Measurements from ENCODE around the gene MRPL23.
A peak's percentile ranks its signal among the peaks of the same experiment; 100 is the strongest.

DNA sequence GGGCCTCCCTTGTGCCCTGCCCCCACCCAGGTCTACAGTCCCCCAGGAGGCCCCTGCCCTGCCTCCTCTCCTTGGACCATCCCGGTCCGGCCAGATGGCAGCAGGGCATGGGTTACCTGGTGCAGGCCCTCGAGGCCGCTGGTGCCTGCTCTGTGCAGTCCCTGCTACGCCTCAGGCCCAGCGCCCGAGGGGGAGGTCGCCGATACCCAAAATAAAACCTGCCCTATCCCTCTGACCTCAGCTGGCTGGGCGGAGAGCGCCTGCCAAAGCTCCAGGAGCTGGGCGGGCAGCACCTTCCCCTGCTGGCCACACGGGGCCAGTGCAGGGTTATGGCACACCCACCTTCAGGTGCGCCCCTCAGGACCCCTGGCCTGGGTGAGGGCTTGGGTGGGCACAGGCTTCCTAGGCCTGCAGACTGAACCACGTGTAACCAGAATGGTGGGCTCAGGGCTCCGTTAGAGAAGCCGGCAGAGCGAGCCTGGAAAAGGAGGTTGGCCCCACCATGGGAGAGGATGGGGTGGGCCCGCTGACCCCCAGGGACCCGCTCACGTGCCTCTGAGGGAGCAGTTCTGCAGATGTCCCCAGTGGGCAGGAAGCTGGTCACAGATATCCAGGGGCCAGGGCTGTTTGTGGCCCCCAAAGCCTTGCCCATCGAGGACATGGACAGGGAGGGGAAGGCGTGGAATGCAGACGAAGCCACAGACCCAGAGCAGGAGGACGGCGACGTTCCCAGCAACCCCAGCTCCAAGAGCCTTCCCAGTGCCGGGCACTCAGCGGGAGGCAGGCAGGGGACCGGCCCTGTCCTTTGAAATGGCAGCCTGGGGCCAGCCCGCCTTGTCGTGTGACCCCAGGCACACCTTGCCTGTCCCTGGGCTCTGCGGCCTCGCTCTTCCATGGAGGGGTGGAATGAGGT lies 29.4 kb upstream of the MRPL23 start:
- TF ChIP-seq, protein P1, sequence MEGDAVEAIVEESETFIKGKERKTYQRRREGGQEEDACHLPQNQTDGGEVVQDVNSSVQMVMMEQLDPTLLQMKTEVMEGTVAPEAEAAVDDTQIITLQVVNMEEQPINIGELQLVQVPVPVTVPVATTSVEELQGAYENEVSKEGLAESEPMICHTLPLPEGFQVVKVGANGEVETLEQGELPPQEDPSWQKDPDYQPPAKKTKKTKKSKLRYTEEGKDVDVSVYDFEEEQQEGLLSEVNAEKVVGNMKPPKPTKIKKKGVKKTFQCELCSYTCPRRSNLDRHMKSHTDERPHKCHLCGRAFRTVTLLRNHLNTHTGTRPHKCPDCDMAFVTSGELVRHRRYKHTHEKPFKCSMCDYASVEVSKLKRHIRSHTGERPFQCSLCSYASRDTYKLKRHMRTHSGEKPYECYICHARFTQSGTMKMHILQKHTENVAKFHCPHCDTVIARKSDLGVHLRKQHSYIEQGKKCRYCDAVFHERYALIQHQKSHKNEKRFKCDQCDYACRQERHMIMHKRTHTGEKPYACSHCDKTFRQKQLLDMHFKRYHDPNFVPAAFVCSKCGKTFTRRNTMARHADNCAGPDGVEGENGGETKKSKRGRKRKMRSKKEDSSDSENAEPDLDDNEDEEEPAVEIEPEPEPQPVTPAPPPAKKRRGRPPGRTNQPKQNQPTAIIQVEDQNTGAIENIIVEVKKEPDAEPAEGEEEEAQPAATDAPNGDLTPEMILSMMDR (IDR thresholded peaks at IDR 0.05): peak; percentile 7 to 30 (median 23)
- TF ChIP-seq POLR2A (IDR thresholded peaks at IDR 0.05) (no peak), POLR2AphosphoS5 (IDR thresholded peaks at IDR 0.05) (no peak)
